ENCODE results near the gene PKD1.
"Not testable (repeated sequence)": the region's sequence is repeated elsewhere in the genome, so short reads cannot be mapped to it uniquely, and the experiment has no call there.

PKD1 gene

DNA sequence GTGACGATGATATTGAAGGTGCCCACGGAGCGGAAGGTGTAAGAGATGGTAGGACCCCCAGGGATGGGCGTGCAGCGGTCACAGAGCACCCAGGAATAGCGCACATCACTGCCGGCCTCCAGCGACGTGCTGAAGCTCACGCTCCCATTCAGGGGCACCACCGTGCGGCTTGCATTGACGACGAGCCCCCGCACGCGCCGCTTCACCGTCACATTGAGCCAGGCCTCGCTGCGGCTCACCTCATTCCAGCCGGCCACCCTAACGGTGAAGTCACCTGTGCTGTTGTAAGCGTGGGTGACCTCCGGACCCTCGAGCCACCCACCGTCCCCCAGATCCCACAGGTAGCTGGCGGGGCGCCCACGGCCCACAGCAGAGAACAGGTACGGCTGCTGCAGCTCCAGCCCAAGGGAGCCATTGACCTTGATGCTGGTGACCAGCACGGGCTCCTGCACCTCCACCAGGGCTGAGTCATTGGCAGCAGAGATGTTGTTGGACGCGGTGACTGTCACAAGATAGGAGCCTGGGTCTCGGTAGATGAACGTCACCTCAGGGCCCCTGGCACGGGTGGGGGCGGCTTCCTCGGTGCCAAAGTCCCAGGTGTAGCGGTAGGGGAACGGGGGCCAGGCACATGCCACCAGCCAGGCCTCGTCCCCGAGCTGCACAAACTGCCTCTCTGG is 25.2 kb downstream of the PKD1 start:
- H2BK5ac ChIP-seq (ENCODE audit: low read depth, low read length, poor library complexity, severe bottlenecking); H3K14ac ChIP-seq (ENCODE audit: low read length in 2 of 2); H3K4me3 ChIP-seq (ENCODE audit: insufficient read depth in 1 of 2, low read depth in 1 of 2, low read length in 2 of 2); H3K4me1 ChIP-seq (ENCODE audit: control insufficient read depth, insufficient read depth, low read depth, low read length); H3K18ac ChIP-seq (ENCODE audit: low read depth in 1 of 2, low read length in 2 of 2); DNase-seq; H2AFZ ChIP-seq (ENCODE audit: low read depth, low read length); H2AK5ac ChIP-seq (ENCODE audit: low read length, severe bottlenecking); H2BK15ac ChIP-seq (ENCODE audit: low read depth, poor library complexity, severe bottlenecking); H3K4ac ChIP-seq (ENCODE audit: low read depth in 1 of 2, low read length in 2 of 2); H3K9ac ChIP-seq (ENCODE audit: low read length); H3K4me2 ChIP-seq (ENCODE audit: low read length, poor library complexity, severe bottlenecking); H3K27me3 ChIP-seq (ENCODE audit: control insufficient read depth in 1 of 2, insufficient read depth in 1 of 2, low read length in 2 of 2); H2BK12ac ChIP-seq (ENCODE audit: low read length in 2 of 2); H3K9me3 ChIP-seq (ENCODE audit: control insufficient read depth, low read length); H3K27ac ChIP-seq (ENCODE audit: low read length, poor library complexity, severe bottlenecking); H2BK120ac ChIP-seq (ENCODE audit: low read depth, low read length); H3K23ac ChIP-seq (ENCODE audit: low read length in 2 of 2); H4K91ac ChIP-seq (ENCODE audit: low read length); H4K8ac ChIP-seq (ENCODE audit: low read length): not testable (repeated sequence)
- 97% methylated on average over 41 of the region's 43 CpGs for WGBS
- Histone ChIP-seq H3K36me3 (ENCODE audit: control insufficient read depth in 1 of 2, insufficient read depth in 2 of 2, low read depth in 1 of 2, low read length in 2 of 2) (peaks cover 16 to 95% of the 10 kb centered on the region in 2 experiments), H3K79me1 (replicated peaks; ENCODE audit: low read length, poor library complexity, severe bottlenecking) (peaks cover 14% of the 10 kb centered on the region)

- DNase-seq; H3K4me1 ChIP-seq (ENCODE audit: control insufficient read depth, insufficient read depth, low read depth, low read length); H2AFZ ChIP-seq (ENCODE audit: low read depth, low read length); H2BK120ac ChIP-seq (ENCODE audit: low read depth, low read length); H3K4me2 ChIP-seq (ENCODE audit: low read length, poor library complexity, severe bottlenecking); H3K27ac ChIP-seq (ENCODE audit: low read length, poor library complexity, severe bottlenecking); H2BK15ac ChIP-seq (ENCODE audit: low read depth, poor library complexity, severe bottlenecking); H3K27me3 ChIP-seq (ENCODE audit: control insufficient read depth in 1 of 2, insufficient read depth in 1 of 2, low read length in 2 of 2); H3K4ac ChIP-seq (ENCODE audit: low read depth in 1 of 2, low read length in 2 of 2); H2AK5ac ChIP-seq (ENCODE audit: low read length, severe bottlenecking); H3K14ac ChIP-seq (ENCODE audit: low read length in 2 of 2); H2BK12ac ChIP-seq (ENCODE audit: low read length in 2 of 2); H4K91ac ChIP-seq (ENCODE audit: low read length); H3K23ac ChIP-seq (ENCODE audit: low read length in 2 of 2); H3K4me3 ChIP-seq (ENCODE audit: insufficient read depth in 1 of 2, low read depth in 1 of 2, low read length in 2 of 2); H3K9ac ChIP-seq (ENCODE audit: low read length); H2BK5ac ChIP-seq (ENCODE audit: low read depth, low read length, poor library complexity, severe bottlenecking); H3K9me3 ChIP-seq (ENCODE audit: control insufficient read depth, low read length); H4K8ac ChIP-seq (ENCODE audit: low read length); H3K18ac ChIP-seq (ENCODE audit: low read depth in 1 of 2, low read length in 2 of 2): not testable (repeated sequence)
- Histone ChIP-seq H3K79me1 (replicated peaks; ENCODE audit: low read length, poor library complexity, severe bottlenecking) (peaks cover 12% of the 10 kb centered on the region), H3K36me3 (ENCODE audit: control insufficient read depth in 1 of 2, insufficient read depth in 2 of 2, low read depth in 1 of 2, low read length in 2 of 2) (peaks cover 16 to 95% of the 10 kb centered on the region in 2 experiments)
- 97% methylated on average over 21 of the region's 23 CpGs for WGBS
These were observed 25.8 kb downstream of the PKD1 start for GRCh38 chr16:2109872-2110271.

- H3K4me1 ChIP-seq (ENCODE audit: control insufficient read depth, insufficient read depth, low read depth, low read length); H3K9ac ChIP-seq (ENCODE audit: low read length); H3K14ac ChIP-seq (ENCODE audit: low read length in 2 of 2); H4K8ac ChIP-seq (ENCODE audit: low read length); H3K4me3 ChIP-seq (ENCODE audit: insufficient read depth in 1 of 2, low read depth in 1 of 2, low read length in 2 of 2); H3K23ac ChIP-seq (ENCODE audit: low read length in 2 of 2); H3K4me2 ChIP-seq (ENCODE audit: low read length, poor library complexity, severe bottlenecking); DNase-seq; H3K4ac ChIP-seq (ENCODE audit: low read depth in 1 of 2, low read length in 2 of 2); H2AK5ac ChIP-seq (ENCODE audit: low read length, severe bottlenecking); H3K27me3 ChIP-seq (ENCODE audit: control insufficient read depth in 1 of 2, insufficient read depth in 1 of 2, low read length in 2 of 2); H2BK12ac ChIP-seq (ENCODE audit: low read length in 2 of 2); H2BK5ac ChIP-seq (ENCODE audit: low read depth, low read length, poor library complexity, severe bottlenecking); H3K18ac ChIP-seq (ENCODE audit: low read depth in 1 of 2, low read length in 2 of 2); H2BK120ac ChIP-seq (ENCODE audit: low read depth, low read length); H3K9me3 ChIP-seq (ENCODE audit: control insufficient read depth, low read length); H3K27ac ChIP-seq (ENCODE audit: low read length, poor library complexity, severe bottlenecking); H4K91ac ChIP-seq (ENCODE audit: low read length); H2AFZ ChIP-seq (ENCODE audit: low read depth, low read length); H2BK15ac ChIP-seq (ENCODE audit: low read depth, poor library complexity, severe bottlenecking): not testable (repeated sequence)
- Histone ChIP-seq H3K36me3 (ENCODE audit: control insufficient read depth in 1 of 2, insufficient read depth in 2 of 2, low read depth in 1 of 2, low read length in 2 of 2) (peaks cover 14 to 93% of the 10 kb centered on the region in 2 experiments), H3K79me1 (replicated peaks; ENCODE audit: low read length, poor library complexity, severe bottlenecking) (peaks cover 12% of the 10 kb centered on the region)
- WGBS, result 98% methylated on average over 25 of the region's 25 CpGs
These were observed 26.5 kb downstream of the PKD1 start for GRCh38 chr16:2109271-2109580.

DNA sequence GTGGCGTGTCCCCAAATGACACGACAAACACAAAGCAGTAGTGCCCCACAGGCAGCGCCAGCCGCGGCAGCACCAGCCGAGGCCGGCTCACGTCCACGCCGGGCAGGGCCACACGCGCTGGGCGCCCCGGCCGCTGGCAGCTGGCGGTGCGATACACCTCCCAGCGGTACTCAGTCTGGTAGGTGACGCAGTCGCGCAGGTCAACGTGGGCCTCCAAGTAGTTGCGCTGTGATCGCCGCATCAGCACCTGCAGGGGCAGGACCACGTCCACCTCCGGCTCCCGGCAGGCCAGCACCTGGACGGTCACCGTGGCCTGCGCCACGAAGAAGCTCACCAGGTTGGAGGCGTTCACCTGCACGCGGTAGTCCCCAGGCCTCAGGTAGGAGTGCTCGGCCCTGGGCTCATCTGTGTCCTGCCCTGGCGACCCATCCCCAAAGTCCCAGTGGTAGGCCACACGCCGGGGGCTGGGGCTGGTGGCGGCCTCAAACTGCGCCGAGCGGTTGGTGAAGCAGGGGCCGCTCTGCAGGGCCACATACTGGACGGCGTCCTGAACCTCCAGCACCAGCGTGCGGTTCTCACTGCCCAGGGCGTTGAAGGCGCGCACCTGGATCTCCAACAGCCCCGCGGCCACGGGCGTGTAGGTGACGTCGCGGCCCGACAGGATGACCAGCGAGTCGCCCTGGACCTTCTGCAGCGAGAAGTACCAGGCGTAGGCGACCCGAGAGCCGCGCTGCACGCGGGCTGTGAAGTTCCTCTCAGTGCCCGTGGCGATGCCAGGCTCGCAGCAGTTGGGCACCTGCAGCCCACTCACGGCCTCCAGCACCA is 27.0 kb downstream of the PKD1 start:
- H3K27ac ChIP-seq (ENCODE audit: low read length, poor library complexity, severe bottlenecking); H4K8ac ChIP-seq (ENCODE audit: low read length); H3K4me1 ChIP-seq (ENCODE audit: control insufficient read depth, insufficient read depth, low read depth, low read length); H3K9ac ChIP-seq (ENCODE audit: low read length); H2BK12ac ChIP-seq (ENCODE audit: low read length in 2 of 2); H2AFZ ChIP-seq (ENCODE audit: low read depth, low read length); H2AK5ac ChIP-seq (ENCODE audit: low read length, severe bottlenecking); H2BK120ac ChIP-seq (ENCODE audit: low read depth, low read length); H3K4ac ChIP-seq (ENCODE audit: low read depth in 1 of 2, low read length in 2 of 2); H3K4me3 ChIP-seq (ENCODE audit: insufficient read depth in 1 of 2, low read depth in 1 of 2, low read length in 2 of 2); H3K18ac ChIP-seq (ENCODE audit: low read depth in 1 of 2, low read length in 2 of 2); DNase-seq; H2BK5ac ChIP-seq (ENCODE audit: low read depth, low read length, poor library complexity, severe bottlenecking); H3K14ac ChIP-seq (ENCODE audit: low read length in 2 of 2); H3K23ac ChIP-seq (ENCODE audit: low read length in 2 of 2); H3K4me2 ChIP-seq (ENCODE audit: low read length, poor library complexity, severe bottlenecking); H2BK15ac ChIP-seq (ENCODE audit: low read depth, poor library complexity, severe bottlenecking); H3K9me3 ChIP-seq (ENCODE audit: control insufficient read depth, low read length); H3K27me3 ChIP-seq (ENCODE audit: control insufficient read depth in 1 of 2, insufficient read depth in 1 of 2, low read length in 2 of 2): not testable (repeated sequence)
- Histone ChIP-seq H4K91ac (ENCODE audit: low read length) (peak overlapping the region; percentile 27), H3K79me1 (replicated peaks; ENCODE audit: low read length, poor library complexity, severe bottlenecking) (peaks cover 12% of the 10 kb centered on the region), H3K36me3 (ENCODE audit: control insufficient read depth in 1 of 2, insufficient read depth in 2 of 2, low read depth in 1 of 2, low read length in 2 of 2) (peaks cover 11 to 89% of the 10 kb centered on the region in 2 experiments)
- 98% methylated on average over 65 of the region's 73 CpGs for WGBS

Measured in mesenchymal stem cell (in vitro differentiated cells and primary cell).